ENCODE results near the gene VPS41. TPM values are rescaled to one million over a fixed set of nuclear protein-coding genes. Genes with fewer than 3 reads are reported as not detected.

VPS41 gene
- total and polyA plus RNA-seq, 10 donors: 11.2 to 97.4 (median 66.2) TPM

DNA sequence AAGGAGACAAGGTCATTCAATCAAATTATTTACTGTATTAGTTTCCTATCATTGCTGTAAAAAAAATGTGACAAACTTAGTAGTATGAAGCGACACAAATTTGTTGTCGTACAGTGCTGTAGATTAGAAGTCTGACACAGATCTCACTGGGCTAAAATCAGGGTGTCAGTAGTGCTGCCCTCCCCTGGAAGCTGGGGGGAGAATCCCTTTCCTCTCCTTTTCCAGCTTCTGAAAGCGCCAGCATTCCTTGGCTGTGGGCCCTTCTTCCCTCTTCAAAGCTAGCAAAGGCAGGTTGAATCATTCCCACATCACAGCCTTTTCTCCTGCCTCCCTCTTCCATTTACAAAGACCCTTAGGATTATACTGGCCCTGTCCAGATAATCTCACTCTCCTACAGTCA, 28.0 kb downstream of the VPS41 start:
- Histone ChIP-seq H3K27me3 (replicated peaks in 1 of 7) (no peaks in the 10 kb centered on the region), H3K4me1 (peaks cover 0 to 47% (median 18%) of the 10 kb centered on the region in 6 donors), H3K4me3 (no peak overlapping the region), H3K27ac (no peak overlapping the region), H3K36me3 (peaks cover 0 to 10% (median 0%) of the 10 kb centered on the region in 6 donors), H3K9me3 (peaks cover 0 to 4% (median 0%) of the 10 kb centered on the region in 8 donors)
- no peak for DNase-seq
- intact Hi-C loops (cut with DNase I; ENCODE audit: low total_unique reads): no loop called here
- TF ChIP-seq, protein P1, sequence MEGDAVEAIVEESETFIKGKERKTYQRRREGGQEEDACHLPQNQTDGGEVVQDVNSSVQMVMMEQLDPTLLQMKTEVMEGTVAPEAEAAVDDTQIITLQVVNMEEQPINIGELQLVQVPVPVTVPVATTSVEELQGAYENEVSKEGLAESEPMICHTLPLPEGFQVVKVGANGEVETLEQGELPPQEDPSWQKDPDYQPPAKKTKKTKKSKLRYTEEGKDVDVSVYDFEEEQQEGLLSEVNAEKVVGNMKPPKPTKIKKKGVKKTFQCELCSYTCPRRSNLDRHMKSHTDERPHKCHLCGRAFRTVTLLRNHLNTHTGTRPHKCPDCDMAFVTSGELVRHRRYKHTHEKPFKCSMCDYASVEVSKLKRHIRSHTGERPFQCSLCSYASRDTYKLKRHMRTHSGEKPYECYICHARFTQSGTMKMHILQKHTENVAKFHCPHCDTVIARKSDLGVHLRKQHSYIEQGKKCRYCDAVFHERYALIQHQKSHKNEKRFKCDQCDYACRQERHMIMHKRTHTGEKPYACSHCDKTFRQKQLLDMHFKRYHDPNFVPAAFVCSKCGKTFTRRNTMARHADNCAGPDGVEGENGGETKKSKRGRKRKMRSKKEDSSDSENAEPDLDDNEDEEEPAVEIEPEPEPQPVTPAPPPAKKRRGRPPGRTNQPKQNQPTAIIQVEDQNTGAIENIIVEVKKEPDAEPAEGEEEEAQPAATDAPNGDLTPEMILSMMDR (IDR thresholded peaks at IDR 0.05 in 8 of 11, conservative IDR thresholded peaks at IDR 0.05 in 3 of 11): no peak
- TF ChIP-seq POLR2AphosphoS5 (IDR thresholded peaks at IDR 0.05) (no peak), POLR2A (IDR thresholded peaks at IDR 0.05) (no peak)
- WGBS, 5 donors: 96 to 100% (median 98%) methylated on average over 3 of the region's 3 CpGs

DNA sequence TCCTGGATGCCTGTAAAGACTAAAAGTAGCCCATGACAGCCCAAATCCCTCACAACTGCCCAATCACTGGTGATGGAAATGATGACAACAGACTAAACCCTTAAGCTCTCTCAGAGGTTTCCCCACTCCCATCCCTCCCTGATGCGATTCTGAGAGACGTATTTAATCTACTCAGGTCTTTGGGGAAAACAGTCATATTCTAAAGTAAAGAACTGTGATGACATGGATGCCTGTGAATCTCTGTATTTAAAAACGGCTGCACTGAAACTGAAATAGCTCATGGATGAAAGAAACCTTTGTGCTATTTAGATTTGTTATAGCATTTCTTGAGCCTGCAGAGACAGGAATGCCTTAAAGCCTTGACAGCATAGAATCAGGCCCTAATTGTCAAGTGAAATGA, 28.5 kb downstream of the VPS41 start:
- no peaks in the 10 kb centered on the region for H3K27me3 ChIP-seq (replicated peaks in 1 of 7)
- no peak for DNase-seq
- intact Hi-C loops (cut with DNase I; ENCODE audit: low total_unique reads): no loop called here
- no peak overlapping the region for H3K27ac ChIP-seq
- WGBS, 5 donors: 84 to 94% (median 91%) methylated on average over 3 of the region's 3 CpGs
- TF ChIP-seq, protein P1 (IDR thresholded peaks at IDR 0.05 in 8 of 11, conservative IDR thresholded peaks at IDR 0.05 in 3 of 11): no peak
- TF ChIP-seq POLR2AphosphoS5 (IDR thresholded peaks at IDR 0.05) (no peak), POLR2A (IDR thresholded peaks at IDR 0.05) (no peak)
- H3K4me1 ChIP-seq: peaks cover 0 to 48% (median 18%) of the 10 kb centered on the region in 6 donors
- no peak overlapping the region for H3K4me3 ChIP-seq
- no peaks in the 10 kb centered on the region for H3K9me3 ChIP-seq
- H3K36me3 ChIP-seq: peaks cover 0 to 4% (median 0%) of the 10 kb centered on the region in 6 donors

DNA sequence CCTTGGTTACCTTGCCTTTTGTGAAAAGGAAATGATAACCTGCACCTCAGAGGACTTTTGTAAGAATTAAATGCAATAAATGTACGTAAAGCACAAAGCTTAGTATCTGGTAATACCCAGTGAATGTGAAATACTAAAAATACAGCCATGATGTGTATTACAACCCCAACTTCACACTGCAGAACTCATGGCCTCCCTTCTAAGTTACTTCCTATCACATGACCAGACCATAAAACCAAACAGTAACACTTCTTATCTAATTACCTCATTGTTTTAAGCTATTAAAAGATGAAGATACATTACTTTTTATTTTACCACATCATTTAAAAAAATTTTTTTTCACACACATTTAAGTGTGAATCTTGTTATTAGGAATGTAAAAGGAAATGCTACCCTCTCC, 29.0 kb downstream of the VPS41 start:
- WGBS, 5 donors: 91 to 98% (median 92%) methylated on average over 1 of the region's 1 CpG
- Histone ChIP-seq H3K27ac (no peak overlapping the region), H3K9me3 (no peaks in the 10 kb centered on the region), H3K4me1 (peaks cover 0 to 48% (median 18%) of the 10 kb centered on the region in 6 donors), H3K36me3 (peaks cover 0 to under 1% (median 0%) of the 10 kb centered on the region in 6 donors), H3K27me3 (replicated peaks in 1 of 7) (no peaks in the 10 kb centered on the region), H3K4me3 (no peak overlapping the region)
- no peak for DNase-seq
- intact Hi-C loops (cut with DNase I; ENCODE audit: low total_unique reads): no loop called here
- TF ChIP-seq, protein P1 (IDR thresholded peaks at IDR 0.05 in 8 of 11, conservative IDR thresholded peaks at IDR 0.05 in 3 of 11): no peak
- TF ChIP-seq POLR2A (IDR thresholded peaks at IDR 0.05): no peak
- no peak for TF ChIP-seq POLR2AphosphoS5 (IDR thresholded peaks at IDR 0.05)

DNA sequence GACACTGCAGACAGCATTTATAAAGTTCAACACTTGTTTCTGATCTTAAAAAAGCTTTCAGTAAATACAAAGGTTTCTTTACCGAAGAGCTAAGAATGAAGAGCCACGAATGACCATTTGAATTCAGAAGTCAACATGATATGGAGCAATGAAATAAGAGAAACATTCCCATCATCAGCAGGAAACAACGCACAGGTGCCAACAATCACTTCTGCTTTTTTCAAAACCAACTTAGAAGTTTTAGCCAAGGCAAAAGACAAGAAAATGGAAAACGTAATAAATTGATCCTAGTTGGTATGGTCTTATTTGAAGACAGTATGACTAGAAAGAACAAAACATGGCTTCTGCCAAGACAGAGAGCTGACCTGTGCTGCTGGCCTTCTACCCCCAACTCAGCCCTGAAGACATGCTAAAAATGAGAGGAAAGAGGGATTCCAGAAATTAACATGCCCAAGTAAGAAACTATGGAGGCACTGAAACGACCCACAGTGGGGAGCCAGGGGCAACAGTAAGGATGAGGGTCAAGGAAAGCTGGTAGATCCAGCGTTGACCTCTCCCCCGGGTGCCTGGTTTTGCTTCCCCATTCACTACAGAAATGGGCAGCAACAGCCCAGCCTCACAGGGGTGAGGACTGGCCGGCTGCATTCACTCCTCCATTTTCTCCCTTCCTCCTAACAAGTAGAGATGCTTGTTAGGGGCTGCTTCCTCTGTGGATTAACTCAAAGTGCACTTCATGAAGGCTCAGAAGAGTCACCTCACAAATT, 30.1 kb downstream of the VPS41 start:
- TF ChIP-seq, protein P1 (IDR thresholded peaks at IDR 0.05 in 8 of 11, conservative IDR thresholded peaks at IDR 0.05 in 3 of 11): no peak
- TF ChIP-seq POLR2A (IDR thresholded peaks at IDR 0.05) (no peak), POLR2AphosphoS5 (IDR thresholded peaks at IDR 0.05) (no peak)
- peaks cover 0 to 49% (median 18%) of the 10 kb centered on the region in 6 donors for H3K4me1 ChIP-seq
- 54 to 70% (median 63%) methylated on average over 8 of the region's 8 CpGs for WGBS, 5 donors
- no peak overlapping the region for H3K27ac ChIP-seq
- no peak for DNase-seq
- intact Hi-C loops (cut with DNase I; ENCODE audit: low total_unique reads): no loop called here
- no peaks in the 10 kb centered on the region for H3K36me3 ChIP-seq
- no peaks in the 10 kb centered on the region for H3K9me3 ChIP-seq
- H3K4me3 ChIP-seq: no peak overlapping the region
- no peaks in the 10 kb centered on the region for H3K27me3 ChIP-seq (replicated peaks in 1 of 7)
